Measurements from ENCODE around the gene RUNX2. TPM values are rescaled to one million over a fixed set of nuclear protein-coding genes. Genes with fewer than 3 reads are reported as not detected.

The RUNX2 gene
- total and polyA plus RNA-seq, 8 donors = 0.80 to 18.7 (median 2.7) TPM; not detected in 1

DNA sequence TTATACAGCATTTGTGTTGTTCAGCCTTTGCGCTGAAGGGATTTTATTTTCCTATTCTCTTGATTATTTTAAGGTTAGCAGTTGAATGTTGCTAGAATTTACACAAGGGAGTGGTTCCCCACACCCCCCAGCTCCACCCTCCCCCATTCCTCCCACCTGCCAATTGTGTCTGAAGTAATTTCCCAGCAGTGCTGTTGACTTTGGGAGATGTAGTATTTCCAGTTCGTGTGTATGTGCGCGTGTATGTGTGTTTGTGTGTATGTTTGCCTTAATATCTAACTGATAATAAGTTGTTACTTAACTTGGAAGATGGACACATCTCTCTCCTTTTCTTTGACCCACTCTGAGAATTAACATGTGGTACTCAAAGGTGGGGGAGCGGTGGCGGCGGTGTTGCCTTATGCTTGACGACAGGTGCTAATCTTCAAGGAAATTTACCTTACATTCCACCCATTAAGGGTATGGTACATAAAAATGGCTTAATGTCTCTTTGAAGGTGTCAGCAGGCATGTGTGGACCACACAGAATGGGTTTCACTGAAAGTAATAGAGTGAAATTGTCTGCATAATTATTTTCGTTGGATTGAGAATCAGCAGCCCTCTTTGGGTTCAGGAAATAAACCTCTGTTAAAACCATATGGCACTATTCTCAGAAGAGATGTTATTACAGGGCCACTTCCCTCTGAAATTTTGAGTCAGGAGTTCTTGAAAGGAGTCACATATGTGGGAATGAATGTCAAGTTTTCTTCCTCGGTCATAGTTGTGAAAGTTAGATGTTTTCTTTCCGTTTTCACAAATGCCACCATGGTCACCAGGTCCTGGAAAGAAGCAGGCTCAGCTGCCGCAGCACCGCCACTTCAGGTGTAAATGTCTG lies 145.2 kb downstream of the RUNX2 start:
- TF ChIP-seq CTCF (IDR thresholded peaks at IDR 0.05) (no peak), POLR2AphosphoS5 (IDR thresholded peaks at IDR 0.05) (peak in 2 of 3 donors; percentile 42 to 62), POLR2A (IDR thresholded peaks at IDR 0.05) (no peak)
- peak overlapping the region; percentile 21 to 72 (median 34) for H3K27ac ChIP-seq
- H3K36me3 ChIP-seq = no peaks in the 10 kb centered on the region
- 47 to 63% (median 55%) methylated on average over 13 of the region's 13 CpGs for WGBS, 5 donors
- no peaks in the 10 kb centered on the region for H3K27me3 ChIP-seq
- H3K9me3 ChIP-seq = no peaks in the 10 kb centered on the region
- DNase-seq = peak; percentile 34 to 84
- intact Hi-C loops (cut with DNase I; ENCODE audit: low total_unique reads) = no loop called here
- H3K4me3 ChIP-seq = no peak overlapping the region
- H3K4me1 ChIP-seq = peaks cover 11 to 24% (median 19%) of the 10 kb centered on the region in 4 donors

GRCh38 chr6:45474376-45474775 lies 146.2 kb downstream of the RUNX2 start:
- Histone ChIP-seq H3K27ac (peak overlapping the region in 1 of 5 donors; percentile 53), H3K4me1 (peaks cover 11 to 31% (median 19%) of the 10 kb centered on the region in 4 donors), H3K9me3 (no peaks in the 10 kb centered on the region), H3K27me3 (no peaks in the 10 kb centered on the region), H3K4me3 (no peak overlapping the region), H3K36me3 (no peaks in the 10 kb centered on the region)
- WGBS, 5 donors = 20 to 39% (median 29%) methylated on average over 2 of the region's 2 CpGs
- intact Hi-C loops (cut with DNase I; ENCODE audit: low total_unique reads) = no loop called here
- no peak for TF ChIP-seq POLR2AphosphoS5 (IDR thresholded peaks at IDR 0.05)
- no peak for TF ChIP-seq EP300 (IDR thresholded peaks at IDR 0.05)
- TF ChIP-seq CTCF (IDR thresholded peaks at IDR 0.05) = no peak
- no peak for TF ChIP-seq POLR2A (IDR thresholded peaks at IDR 0.05)
- DNase-seq = no peak

- TF ChIP-seq POLR2A (IDR thresholded peaks at IDR 0.05) (no peak), CTCF (IDR thresholded peaks at IDR 0.05) (no peak), EP300 (IDR thresholded peaks at IDR 0.05) (no peak), POLR2AphosphoS5 (IDR thresholded peaks at IDR 0.05) (no peak)
- H3K27ac ChIP-seq = no peak overlapping the region
- WGBS, 5 donors = 92 to 100% (median 98%) methylated on average over 2 of the region's 2 CpGs
Observed at GRCh38 chr6:45476341-45476740, 148.2 kb downstream of the RUNX2 start.

GRCh38 chr6:45477278-45477677 lies 149.1 kb downstream of the RUNX2 start:
- TF ChIP-seq CTCF (IDR thresholded peaks at IDR 0.05) = no peak
- no peak for TF ChIP-seq POLR2A (IDR thresholded peaks at IDR 0.05)
- no peak for TF ChIP-seq EP300 (IDR thresholded peaks at IDR 0.05)
- no peak for TF ChIP-seq POLR2AphosphoS5 (IDR thresholded peaks at IDR 0.05)
- Histone ChIP-seq H3K27me3 (no peaks in the 10 kb centered on the region), H3K4me3 (no peak overlapping the region), H3K4me1 (peaks cover 23 to 56% (median 29%) of the 10 kb centered on the region in 4 donors), H3K36me3 (no peaks in the 10 kb centered on the region), H3K9me3 (no peaks in the 10 kb centered on the region), H3K27ac (no peak overlapping the region)
- 81 to 95% (median 89%) methylated on average over 2 of the region's 2 CpGs for WGBS, 5 donors
- intact Hi-C loops (cut with DNase I; ENCODE audit: low total_unique reads) = no loop called here
- no peak for DNase-seq

More at GRCh38 chr6:45476341-45476740, 148.2 kb downstream of the RUNX2 start:
- H3K36me3 ChIP-seq = no peaks in the 10 kb centered on the region
- intact Hi-C loops (cut with DNase I; ENCODE audit: low total_unique reads) = no loop called here
- no peak overlapping the region for H3K4me3 ChIP-seq
- H3K9me3 ChIP-seq = no peaks in the 10 kb centered on the region
- no peaks in the 10 kb centered on the region for H3K27me3 ChIP-seq
- peaks cover 23 to 50% (median 30%) of the 10 kb centered on the region in 4 donors for H3K4me1 ChIP-seq
- DNase-seq = no peak

Data from stomach (tissue), 9 donors.